Kidney glomerular epithelial cell (primary cell): Measurements from ENCODE around the gene MRPL43.

ENCODE experiments used
- DNase-seq: peaks from one replicate; lab custom pipeline; 2025; lab: John Stamatoyannopoulos, UW

Gene MRPL43

DNA sequence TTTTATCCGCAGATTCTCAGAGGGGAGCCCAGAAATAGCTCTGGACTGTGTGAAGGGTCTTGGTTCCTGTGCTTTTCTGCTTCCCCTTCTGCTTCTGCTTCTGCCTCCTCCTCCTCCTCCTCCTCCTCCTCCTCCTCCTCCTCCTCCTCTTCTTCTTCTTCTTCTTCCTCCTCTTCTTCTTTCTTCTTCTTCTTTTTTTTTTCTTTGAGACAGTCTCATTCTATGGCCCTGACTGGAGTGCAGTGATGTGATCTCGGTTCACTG, 32.1 kb upstream of the MRPL43 start:
- DNase-seq, result no peak

DNA sequence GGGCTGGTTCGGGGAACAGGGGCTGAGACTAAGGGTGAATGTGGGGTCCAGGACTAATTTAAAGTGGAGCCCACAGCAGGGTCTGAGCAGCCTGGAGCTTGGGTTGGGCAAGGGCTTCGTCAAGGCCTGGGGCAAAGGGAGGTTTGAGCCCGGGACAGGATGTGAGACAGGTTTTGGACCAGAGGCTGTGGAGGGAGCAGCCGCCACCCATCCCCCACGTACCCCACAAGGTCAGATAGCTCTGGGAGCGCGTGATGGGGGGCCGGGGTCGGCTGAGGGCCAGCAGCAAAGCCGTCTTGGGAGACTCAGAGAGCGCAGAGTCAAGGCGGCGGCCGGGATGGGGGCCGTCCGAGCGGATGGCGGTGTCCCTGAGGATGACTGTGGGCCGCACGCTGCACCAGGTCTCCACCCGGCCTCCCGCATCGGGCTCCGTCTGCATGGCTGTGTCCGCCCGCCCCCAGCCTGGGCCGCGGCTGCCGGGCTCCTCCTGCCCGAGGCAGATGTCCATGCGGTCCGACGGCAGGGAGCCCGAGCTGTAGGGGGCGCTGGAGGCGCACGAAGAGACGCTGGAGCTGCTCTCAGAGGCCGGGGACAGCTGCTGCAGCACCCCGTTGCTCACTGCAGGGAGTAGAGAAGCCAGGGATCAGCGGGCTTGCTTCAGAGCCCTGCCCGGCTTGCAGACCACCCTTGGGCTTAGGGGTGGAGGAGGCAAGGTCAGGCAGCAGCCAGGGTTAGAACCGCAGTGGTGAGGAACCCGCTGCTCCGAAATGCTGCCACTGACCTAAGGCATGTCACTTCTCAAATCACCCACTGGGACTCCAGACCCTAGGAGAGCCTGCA, 31.5 kb upstream of the MRPL43 start:
- peak; percentile 40 for DNase-seq

DNA sequence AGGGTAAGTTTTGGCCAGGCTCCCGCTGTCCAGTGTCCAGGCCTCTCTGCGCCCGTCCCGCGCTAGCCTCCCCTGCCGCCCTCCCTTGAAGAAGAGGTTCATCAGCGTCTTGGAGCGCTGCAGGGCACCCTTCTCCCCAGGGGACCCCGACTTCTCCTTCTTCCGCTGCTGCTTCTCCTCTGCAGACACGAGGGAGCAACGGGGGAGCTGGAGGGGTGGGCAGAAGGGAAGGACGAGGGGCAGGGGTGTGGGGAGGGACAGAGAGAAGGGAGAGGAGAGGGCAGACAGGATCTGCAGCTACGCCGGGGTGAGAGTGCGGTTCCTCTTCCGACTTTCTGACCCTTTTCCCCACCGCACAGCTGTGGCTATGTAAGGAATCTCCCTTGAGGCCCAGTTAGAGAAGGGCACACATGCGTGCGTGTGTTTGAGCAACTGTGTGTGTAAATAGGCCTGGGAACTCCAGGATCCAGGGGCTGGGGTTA, 30.9 kb upstream of the MRPL43 start:
- DNase-seq, result no peak

DNA sequence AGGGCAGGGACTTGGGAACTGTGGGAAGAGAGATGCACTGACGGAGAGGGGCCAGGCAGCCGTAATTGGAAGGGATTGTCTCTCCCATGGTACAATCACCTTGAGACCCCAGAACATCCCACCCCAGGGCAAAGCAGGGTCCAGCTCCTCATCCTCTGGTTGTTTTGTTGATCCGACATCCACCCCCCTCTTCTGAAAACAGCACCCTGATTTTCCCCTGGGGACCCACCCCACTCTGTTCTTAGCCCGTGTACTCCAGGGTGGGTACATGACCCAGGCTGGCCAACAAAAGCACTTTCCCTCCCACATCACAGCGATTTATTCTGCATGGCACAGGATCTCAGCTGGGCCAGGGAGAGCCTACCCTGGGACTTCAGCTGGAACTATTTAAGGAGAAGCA, 29.5 kb upstream of the MRPL43 start:
- DNase-seq, result no peak

DNA sequence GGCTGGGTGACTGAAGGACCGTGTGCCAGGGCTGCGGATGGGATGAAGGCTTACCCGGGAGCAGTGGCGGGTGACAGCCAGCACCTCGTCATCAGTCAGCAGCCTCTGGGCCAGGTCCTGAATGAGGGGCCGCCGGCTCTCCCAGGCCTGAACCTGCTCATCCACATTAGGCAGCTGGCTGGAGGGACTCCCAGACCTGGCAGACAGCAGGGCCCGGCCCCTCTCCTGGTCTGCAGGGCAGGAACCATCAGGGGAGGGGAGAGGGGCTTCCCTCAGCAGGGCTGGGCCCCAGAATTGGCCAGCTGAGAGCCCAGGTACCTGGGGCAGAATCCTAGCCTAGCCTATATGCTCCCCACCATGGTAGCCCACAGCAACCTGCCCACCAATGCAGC, 28.3 kb upstream of the MRPL43 start:
- no peak for DNase-seq

DNA sequence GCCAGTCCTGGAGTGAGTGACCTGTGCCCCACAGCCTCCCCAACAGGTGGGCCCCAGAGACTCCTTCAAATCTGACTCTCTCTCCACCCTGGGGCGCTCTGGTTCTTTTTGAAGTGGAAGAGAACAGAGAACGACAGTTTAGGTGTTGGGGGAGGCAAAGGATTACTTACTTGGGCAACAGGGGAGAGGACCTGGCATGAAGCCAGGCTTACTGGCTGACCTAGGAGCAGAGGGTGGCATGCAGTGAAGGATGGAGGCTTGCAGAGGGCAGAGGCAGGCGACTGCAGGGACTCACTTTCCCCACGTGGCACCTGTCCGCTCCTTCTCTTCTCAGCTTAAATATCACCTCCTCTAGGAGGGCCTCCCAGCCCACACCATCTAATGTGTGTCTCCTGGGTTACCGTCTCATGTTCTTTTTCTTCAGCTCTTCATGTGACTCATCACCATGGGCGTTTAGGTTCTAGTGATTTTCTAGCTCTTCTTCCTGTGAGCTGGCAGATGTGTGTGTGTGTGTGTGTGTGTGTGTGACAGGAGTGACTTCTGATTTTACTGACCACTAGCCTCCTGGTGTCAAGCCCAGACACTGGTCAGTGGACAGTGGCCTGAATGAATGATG, 27.8 kb upstream of the MRPL43 start:
- peak; percentile 88 for DNase-seq

DNA sequence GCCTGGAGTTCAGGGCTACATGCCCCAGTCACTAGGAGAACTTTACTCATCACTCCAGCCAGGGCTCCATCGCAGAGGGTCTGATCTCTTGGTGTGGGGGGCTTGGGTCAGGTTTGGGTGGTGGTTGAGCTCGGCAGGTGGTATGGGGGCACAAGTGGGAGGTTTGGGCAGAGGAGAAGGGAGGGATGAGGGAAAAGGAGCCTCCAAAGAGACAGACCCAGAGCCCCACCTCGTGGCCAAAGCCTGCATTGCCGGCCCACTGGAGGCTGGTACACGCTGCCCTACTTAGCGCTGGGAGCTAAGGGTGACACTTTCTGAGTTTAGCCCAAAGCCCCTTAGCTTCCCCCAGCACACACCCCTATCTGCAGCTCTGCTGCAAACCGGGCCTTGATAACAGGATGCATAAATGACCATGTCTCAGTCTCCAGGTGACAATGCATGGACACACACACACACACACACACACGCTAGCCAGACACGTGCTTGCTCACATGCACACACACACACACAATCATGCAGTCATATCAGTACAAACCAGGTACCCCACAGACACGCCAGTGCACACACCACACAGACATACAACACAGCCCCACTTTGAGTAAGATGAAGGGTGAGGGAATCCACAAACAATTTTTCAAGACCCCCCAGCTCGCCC, 27.1 kb upstream of the MRPL43 start:
- DNase-seq, result peak; percentile 55

DNA sequence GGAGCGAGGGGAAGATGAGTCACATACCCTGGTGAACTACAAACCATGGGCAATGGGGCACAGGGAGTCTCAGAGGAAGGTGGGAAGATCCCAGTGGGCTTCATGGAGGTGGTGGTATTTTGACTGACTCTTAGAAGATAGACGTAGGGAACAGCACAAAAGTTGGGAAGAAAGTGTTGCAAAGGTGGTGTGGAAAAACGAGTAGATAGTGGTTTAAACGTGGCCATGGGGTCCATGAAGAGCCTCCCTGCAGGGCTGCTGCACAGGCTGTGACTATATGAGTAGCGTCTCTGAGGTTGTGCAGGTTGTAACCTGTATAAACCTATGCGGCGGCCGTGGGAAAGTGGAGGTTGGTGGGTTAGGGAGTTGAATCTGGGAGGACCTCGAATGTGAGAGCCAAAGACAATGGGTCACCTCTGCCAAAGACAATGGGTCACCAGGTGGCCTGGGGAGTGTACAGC, 26.1 kb upstream of the MRPL43 start:
- no peak for DNase-seq

DNA sequence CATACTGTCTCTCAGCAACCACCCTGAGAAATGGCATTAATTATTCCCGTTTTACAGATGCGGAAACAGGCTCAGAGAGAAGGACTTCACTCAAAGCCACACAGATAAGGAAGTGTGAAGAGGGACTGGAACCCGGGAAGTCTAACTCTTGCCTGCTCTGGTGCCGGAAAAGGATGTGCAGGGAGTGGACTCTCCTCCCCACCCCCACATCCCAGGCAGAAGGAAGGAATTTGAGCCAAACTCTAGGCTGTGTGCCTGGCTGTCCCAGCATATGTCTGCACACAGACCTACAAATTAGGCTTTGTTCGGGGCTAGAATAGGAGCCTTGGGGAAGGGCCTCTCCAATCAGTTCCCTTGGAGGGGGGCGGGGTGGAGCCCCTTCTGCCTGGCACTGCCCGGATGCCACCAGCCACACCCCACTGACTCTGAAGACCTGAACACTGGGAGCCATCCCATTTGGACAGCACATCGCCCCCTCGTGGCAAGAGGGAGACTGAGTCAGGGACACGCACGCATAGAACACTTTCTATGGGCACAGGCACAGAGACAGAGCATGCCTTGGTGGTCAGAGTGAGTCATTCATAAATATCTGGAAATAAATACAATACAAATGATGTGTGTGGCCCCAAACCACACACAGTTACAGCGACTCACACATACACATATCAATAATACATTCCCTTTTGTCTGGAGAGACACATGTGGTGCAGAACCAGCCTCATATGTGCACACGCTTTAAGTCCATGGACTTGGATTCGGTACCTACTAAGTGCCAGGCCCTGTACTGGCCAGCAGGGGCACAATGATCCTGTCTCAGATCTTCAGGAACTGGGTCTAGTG, 25.4 kb upstream of the MRPL43 start:
- DNase-seq, result peak; percentile 99

DNA sequence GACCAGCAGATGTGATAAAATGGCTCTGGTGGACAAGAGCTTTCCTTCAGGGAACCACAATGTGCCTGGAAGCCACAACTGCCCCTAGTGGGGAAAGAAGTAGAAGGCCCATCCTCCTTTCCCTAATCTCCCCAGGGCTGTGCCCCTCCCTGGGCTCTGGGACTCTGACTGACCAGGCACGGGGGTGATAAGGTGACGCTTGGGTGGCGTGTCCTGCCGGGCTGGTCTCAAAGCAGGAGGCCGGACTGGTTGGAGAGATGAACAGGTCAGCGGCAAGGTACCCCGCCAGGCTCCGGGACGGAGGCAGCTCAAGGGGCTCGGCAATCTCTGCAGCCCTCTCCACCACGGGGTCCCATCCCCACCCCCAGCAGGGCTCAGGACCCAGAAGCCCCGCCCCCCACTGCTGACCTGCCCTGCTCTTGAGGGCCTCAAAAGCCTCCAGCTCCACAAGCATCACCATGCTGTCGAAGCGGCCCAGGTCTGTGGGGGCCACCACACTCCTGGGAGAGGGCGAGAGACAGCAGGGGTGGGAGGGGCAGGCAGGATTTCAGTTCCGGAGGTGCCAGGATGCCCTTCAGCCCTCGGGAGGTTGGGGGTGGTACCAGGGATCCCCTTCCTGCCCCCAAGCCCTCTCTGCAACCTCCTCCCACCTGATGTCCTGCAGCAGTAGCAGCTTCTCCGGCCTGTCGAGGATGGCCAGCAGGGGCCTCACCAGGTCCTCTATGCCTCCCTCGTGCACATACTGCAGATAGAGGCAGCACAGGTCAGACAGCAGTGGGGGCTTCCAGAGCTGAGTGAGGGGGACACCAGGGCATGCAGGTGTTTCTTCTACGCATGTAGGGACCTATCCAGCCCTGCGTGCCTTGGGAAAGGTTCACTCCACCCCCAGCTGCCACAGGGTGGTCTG, 24.5 kb upstream of the MRPL43 start:
- peak; percentile 9 for DNase-seq

DNA sequence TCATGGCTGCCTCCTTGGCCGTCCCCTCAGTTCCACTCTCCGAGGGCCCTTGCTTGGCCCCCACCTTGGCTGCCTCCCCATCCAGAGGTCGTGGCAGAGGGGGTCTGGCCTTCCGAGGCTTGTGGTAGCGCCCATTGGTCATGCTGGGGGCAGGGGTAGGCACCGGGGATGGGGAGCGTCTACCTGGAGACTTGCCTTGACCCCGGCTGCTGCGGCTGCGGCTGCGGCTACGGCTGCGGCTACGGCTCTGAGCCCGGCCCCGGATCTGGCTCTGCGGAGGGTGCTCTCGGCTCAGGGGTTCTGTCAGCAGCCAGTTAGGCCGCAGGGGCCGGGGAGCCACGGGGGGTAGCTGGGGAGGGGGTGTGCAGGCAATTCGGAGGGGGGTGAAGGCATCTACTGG, 23.0 kb upstream of the MRPL43 start:
- no peak for DNase-seq

DNA sequence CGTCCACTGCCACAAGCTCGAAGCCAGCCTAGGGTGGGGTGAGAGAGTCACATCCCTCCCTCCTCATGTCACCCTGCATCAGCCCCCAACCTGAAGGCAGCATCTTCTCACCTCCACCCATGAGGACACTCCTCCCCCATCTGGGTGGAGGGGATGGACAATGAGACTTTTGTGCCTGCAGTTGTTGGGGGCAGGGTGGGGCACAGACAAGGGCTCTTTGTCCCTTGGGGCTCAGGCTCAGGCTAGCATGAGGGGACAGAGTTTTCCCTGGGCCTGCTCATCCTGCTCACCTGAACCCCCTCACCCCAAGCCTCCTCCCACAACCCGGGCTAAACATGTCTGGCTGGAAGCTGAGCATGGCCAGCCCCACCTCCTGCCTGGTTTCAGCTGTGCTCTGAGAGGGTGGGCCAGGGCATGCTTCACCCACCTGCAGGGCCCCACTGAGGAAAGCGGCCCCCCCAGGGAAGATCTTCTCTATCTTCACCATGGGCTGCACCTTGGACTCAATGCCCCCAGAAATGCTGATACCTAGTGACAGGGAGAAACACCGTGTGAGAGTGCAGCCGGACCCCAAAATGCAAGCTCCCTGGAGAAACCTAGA, 21.6 kb upstream of the MRPL43 start:
- no peak for DNase-seq

DNA sequence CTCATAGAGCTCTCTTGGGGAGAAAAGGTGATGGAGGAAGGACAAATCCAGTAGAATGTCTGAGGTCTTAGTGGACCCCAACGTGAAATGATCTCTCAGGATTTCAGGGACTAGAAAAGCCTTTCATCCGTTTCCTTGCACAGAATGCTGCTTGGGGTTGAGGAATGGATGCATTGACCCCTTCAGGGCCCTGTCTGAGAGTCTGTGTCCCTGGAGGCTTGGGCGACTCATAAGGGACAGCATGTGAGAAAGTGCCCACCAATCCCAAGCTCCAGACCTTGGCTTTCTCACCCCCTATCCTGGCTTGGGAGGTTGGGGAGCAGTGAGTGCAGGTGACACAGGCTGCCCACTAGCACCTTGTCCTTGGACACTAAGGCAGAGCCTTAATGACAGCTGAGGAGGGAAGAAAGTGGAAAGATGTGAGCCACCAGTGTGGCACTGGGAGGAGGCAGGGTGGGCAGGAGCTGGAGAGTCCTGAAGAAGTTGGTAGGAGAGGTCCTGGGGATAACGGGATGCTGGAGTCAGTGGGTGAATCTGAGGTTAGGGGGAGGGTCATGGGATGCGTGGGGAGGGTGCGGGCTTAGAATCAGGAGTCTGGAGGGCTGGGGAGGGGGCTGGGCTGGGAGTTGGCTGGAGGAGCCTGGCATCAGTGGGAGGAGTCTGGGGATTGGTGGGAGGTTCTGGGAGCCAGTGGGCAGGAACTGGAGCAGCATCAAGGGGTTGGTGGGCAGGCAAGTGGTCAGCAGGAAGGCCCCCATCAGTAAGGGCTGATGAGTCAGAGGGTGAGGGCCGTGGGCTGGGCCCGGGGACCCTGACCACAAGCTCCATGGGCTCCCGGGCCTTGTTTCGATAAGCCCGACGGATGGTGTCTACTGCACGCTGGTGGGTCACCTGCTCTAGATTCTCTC, 20.9 kb upstream of the MRPL43 start:
- no peak for DNase-seq

DNA sequence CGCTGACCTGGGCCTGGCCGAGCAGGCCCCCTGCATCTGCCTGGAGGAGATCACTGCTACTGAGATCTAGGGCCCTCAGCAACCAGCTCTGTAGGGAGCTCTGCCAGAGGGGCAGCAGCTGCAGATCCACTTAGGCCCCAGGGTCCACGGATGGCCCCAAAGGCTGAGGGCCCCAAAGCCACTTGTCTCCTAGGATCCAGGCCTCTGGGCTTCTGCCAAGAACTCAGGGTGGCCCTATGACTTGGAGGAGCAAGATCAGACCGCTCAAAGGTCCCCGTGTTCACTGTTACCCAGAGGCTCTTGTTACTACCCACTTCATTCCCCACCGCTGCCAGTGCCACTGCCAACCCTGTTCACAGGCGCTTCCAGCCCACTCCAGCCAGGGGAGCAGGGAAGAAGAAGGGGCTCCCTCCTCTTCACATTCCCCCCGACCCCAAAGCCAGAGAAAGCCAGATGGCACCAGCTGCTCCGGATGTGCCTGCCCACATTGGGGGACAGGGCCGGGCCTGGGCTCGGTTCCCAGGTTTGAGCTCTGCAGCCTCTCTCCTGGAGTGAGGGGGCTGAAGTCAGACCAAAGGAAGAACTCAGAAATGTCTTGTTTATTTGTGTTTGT, 19.9 kb upstream of the MRPL43 start:
- no peak for DNase-seq

DNA sequence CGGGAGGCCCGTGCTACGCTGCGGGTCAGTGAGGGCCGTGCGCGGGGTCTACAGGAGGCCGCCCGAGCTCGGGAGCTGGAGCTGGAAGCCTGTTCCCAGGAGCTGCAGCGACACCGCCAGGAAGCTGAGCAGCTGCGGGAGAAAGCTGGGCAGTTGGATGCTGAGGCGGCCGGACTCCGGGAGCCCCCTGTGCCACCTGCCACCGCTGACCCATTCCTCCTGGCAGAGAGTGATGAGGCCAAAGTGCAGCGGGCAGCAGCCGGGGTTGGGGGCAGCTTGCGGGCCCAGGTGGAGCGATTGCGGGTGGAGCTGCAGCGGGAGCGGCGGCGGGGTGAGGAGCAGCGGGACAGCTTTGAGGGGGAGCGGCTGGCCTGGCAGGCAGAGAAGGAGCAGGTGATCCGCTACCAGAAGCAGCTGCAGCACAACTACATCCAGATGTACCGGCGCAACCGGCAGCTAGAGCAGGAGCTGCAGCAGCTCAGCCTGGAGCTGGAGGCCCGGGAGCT, 19.3 kb upstream of the MRPL43 start:
- DNase-seq, result no peak

DNA sequence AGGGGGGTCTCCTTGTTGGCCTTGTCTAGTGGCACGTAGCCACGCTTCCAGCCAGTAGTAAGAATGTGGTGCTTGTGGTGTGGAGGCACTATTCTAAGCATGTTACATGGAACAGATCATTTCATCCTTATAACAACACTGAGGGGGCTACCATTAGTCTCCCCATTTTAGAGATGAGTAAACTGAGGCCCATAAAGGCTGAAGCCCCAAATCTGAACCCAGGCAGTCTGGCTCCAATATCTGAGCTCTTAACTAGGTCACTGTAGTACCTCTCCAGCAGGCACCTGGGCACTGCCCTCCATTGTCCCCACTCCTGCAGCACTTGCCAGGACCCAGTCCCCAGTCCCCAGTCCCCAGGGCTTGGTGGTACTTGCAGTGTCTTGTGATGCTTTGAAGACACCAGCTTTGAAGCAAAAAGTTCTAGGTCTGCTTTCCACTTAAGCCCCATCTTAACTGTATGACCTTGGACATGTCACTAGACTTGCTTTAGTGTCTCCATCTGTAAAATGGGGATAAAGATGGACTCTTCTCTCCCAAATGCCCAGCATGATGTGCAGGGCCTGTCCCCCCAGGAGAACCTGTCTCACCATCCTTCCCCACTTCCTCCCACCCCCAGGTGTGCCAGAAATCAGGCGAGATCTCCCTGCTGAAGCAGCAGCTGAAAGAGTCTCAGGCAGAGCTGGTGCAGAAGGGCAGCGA, 18.7 kb upstream of the MRPL43 start:
- no peak for DNase-seq

DNA sequence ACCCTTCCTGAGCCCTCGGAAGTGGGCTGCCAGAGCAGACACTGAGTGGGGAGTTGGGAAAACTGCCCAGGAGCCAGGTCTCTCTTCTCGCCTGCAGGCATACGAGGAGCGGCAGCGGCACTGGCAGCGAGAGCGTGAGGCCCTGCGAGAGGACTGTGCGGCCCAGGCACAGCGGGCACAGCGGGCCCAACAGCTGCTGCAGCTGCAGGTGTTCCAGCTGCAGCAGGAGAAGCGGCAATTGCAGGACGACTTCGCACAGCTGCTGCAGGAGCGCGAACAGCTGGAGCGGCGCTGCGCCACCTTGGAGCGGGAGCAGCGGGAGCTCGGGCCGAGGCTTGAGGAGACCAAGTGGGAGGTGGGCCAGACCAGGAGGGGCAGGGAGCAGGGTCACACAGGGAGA, 18.1 kb upstream of the MRPL43 start:
- DNase-seq, result no peak

DNA sequence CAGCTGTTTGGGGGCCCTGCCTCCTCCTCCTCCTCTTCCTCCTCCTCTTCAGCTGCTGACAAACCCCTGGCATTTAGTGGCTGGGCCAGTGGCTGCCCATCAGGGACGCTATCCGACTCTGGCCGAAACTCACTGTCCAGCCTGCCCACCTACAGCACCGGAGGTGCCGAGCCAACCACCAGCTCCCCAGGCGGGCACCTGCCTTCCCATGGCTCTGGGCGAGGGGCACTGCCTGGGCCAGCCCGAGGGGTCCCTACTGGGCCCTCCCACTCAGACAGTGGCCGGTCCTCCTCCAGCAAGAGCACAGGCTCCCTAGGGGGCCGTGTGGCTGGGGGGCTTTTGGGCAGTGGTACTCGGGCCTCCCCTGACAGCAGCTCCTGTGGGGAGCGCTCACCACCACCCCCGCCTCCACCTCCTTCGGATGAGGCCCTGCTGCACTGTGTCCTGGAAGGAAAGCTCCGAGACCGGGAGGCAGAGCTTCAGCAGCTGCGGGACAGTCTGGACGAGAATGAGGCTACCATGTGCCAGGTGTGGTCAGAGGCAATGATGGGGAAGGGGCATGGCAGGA, 16.4 kb upstream of the MRPL43 start:
- no peak for DNase-seq
